GM03348 (cell line): ENCODE results near the gene DISC1.
"Not testable (repeated sequence)": the region's sequence is repeated elsewhere in the genome, so short reads cannot be mapped to it uniquely, and the experiment has no call there.

Source experiments
- DNase-seq: peaks from one replicate; pipeline ENCODE4 v3.0.0; 2012; ENCODE audit warnings: low spot score

Gene DISC1

GRCh38 chr1:231636157-231636556 lies 9.6 kb downstream of the DISC1 start:
- no peak for DNase-seq

- not testable (repeated sequence) for DNase-seq
Measured at GRCh38 chr1:231636922-231637321, 10.3 kb downstream of the DISC1 start.

- no peak for DNase-seq
Measured at GRCh38 chr1:231638647-231639046, 12.1 kb downstream of the DISC1 start.

- no peak for DNase-seq
Measured at GRCh38 chr1:231639819-231640218, 13.2 kb downstream of the DISC1 start.

GRCh38 chr1:231641444-231641843 lies 14.9 kb downstream of the DISC1 start:
- not testable (repeated sequence) for DNase-seq

GRCh38 chr1:231642061-231642460 lies 15.5 kb downstream of the DISC1 start:
- DNase-seq: not testable (repeated sequence)

GRCh38 chr1:231642618-231643017 lies 16.0 kb downstream of the DISC1 start:
- DNase-seq: no peak

- no peak for DNase-seq
Measured at GRCh38 chr1:231643071-231643934, 16.7 kb downstream of the DISC1 start.

GRCh38 chr1:231643935-231644237 lies 17.3 kb downstream of the DISC1 start:
- DNase-seq: no peak

GRCh38 chr1:231645634-231646033 lies 19.0 kb downstream of the DISC1 start:
- DNase-seq: not testable (repeated sequence)

- not testable (repeated sequence) for DNase-seq
Measured at GRCh38 chr1:231646165-231646564, 19.6 kb downstream of the DISC1 start.

- not testable (repeated sequence) for DNase-seq
Measured at GRCh38 chr1:231651621-231652260, 25.2 kb downstream of the DISC1 start.

GRCh38 chr1:231653632-231654031 lies 27.0 kb downstream of the DISC1 start:
- no peak for DNase-seq

GRCh38 chr1:231656741-231657140 lies 30.2 kb downstream of the DISC1 start:
- DNase-seq: no peak

GRCh38 chr1:231658223-231658622 lies 31.6 kb downstream of the DISC1 start:
- not testable (repeated sequence) for DNase-seq

GRCh38 chr1:231660198-231660597 lies 33.6 kb downstream of the DISC1 start:
- no peak for DNase-seq

GRCh38 chr1:231663211-231663792 lies 36.7 kb downstream of the DISC1 start:
- no peak for DNase-seq

GRCh38 chr1:231665101-231665500 lies 38.5 kb downstream of the DISC1 start:
- DNase-seq: no peak

- no peak for DNase-seq
Measured at GRCh38 chr1:231665726-231666125, 39.1 kb downstream of the DISC1 start.

GRCh38 chr1:231666220-231666936 lies 39.8 kb downstream of the DISC1 start:
- no peak for DNase-seq

- no peak for DNase-seq
Measured at GRCh38 chr1:231666937-231667608, 40.5 kb downstream of the DISC1 start.
